Esophagus muscularis mucosa (tissue), 4 donors: ENCODE results near the gene RERE.

Experiments
- EP300 ChIP-seq: sonication (generic); formaldehyde crosslinking; IDR thresholded peaks from one replicate; pipeline ENCODE4 v1.6.1; 2017; ENCODE audit warnings: antibody characterized with exemption
- POLR2A ChIP-seq: fragments of 450-650 bp; IDR thresholded peaks from one replicate; pipeline ENCODE4 v1.6.1; 2017; ENCODE audit warnings: antibody characterized with exemption, moderate library complexity, mild to moderate bottlenecking, low read depth
- POLR2AphosphoS5 ChIP-seq, 2 donors: sonication (generic); formaldehyde crosslinking; IDR thresholded peaks; one replicate each; pipeline ENCODE4 v1.6.1; 2017; ENCODE audit warnings: antibody characterized with exemption in 2 of 2
- TF ChIP-seq, protein P1 (sequence below), 3 experiments: fragments of 200-600 bp in 2 of 3; fragments of 450-650 bp in 1 of 3; sonication (generic) in 2 of 3; IDR thresholded peaks; one replicate each; pipeline ENCODE4 v1.5.1; 2017 to 2019; ENCODE audit warnings: antibody characterized with exemption in 3 of 3, mild to moderate bottlenecking in 2 of 3, moderate library complexity in 1 of 3

DNA sequence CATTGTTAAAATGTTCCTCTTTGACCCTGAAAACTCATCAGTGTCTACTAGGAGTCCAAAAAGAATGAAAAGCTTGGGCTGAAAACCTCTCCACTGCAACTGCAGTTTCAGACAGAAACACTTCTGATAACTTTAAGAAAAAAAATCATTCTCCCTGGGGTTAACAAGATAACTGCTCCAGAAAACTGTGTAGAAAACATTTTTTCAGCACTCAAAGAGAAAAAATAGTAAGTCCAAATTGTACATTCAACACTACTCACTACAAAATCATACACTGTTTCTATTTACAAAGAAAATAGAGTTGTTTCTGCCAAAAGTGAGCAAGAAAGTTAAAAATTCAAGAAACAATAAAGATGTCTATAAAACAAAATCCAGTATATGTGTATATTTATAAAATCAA, 157.8 kb downstream of the RERE start:
- TF ChIP-seq, protein P1, sequence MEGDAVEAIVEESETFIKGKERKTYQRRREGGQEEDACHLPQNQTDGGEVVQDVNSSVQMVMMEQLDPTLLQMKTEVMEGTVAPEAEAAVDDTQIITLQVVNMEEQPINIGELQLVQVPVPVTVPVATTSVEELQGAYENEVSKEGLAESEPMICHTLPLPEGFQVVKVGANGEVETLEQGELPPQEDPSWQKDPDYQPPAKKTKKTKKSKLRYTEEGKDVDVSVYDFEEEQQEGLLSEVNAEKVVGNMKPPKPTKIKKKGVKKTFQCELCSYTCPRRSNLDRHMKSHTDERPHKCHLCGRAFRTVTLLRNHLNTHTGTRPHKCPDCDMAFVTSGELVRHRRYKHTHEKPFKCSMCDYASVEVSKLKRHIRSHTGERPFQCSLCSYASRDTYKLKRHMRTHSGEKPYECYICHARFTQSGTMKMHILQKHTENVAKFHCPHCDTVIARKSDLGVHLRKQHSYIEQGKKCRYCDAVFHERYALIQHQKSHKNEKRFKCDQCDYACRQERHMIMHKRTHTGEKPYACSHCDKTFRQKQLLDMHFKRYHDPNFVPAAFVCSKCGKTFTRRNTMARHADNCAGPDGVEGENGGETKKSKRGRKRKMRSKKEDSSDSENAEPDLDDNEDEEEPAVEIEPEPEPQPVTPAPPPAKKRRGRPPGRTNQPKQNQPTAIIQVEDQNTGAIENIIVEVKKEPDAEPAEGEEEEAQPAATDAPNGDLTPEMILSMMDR (IDR thresholded peaks at IDR 0.05), result no peak
- TF ChIP-seq POLR2A, result no peak
- no peak for TF ChIP-seq EP300
- no peak for TF ChIP-seq POLR2AphosphoS5 (IDR thresholded peaks at IDR 0.05)
